ENCODE data around the gene SYAP1.
"Not testable (repeated sequence)": the region's sequence is repeated elsewhere in the genome, so short reads cannot be mapped to it uniquely, and the experiment has no call there.

Gene SYAP1

GRCh38 chrX:16779815-16780214, 60.4 kb downstream of the SYAP1 start:
- DNase-seq: not testable (repeated sequence)

GRCh38 chrX:16783452-16783851, 64.0 kb downstream of the SYAP1 start:
- no peak for DNase-seq

- DNase-seq: not testable (repeated sequence)
Observed at GRCh38 chrX:16784440-16784839, 65.0 kb downstream of the SYAP1 start.

GRCh38 chrX:16785247-16786138, 66.1 kb downstream of the SYAP1 start:
- no peak for DNase-seq

- peak; percentile 99 for DNase-seq
Observed at GRCh38 chrX:16786139-16786790, 66.9 kb downstream of the SYAP1 start, which contains the start of gene TXLNG. Gene TXLNG, plus strand, starts transcription at chrX:16786466. Its CDS starts 22 bp downstream, at chrX:16786488.

GRCh38 chrX:16786791-16787735, 67.7 kb downstream of the SYAP1 start:
- DNase-seq: peak in 1 of 2 experiments; percentile 47

- no peak for DNase-seq
Observed at GRCh38 chrX:16788477-16788876, 69.1 kb downstream of the SYAP1 start.

- no peak for DNase-seq
Observed at GRCh38 chrX:16796298-16796697, 76.9 kb downstream of the SYAP1 start.

GRCh38 chrX:16797358-16797757, 77.9 kb downstream of the SYAP1 start:
- no peak for DNase-seq

- DNase-seq: no peak
Observed at GRCh38 chrX:16797841-16798240, 78.4 kb downstream of the SYAP1 start.

- DNase-seq: no peak
Observed at GRCh38 chrX:16804923-16805464, 85.6 kb downstream of the SYAP1 start.

GRCh38 chrX:16807548-16807947, 88.1 kb downstream of the SYAP1 start:
- DNase-seq: no peak

- no peak for DNase-seq
Observed at GRCh38 chrX:16807976-16808542, 88.6 kb downstream of the SYAP1 start.

- no peak for DNase-seq
Observed at GRCh38 chrX:16814597-16814996, 95.2 kb downstream of the SYAP1 start.

Measured in NCI-H2081 (cell line).